IMR-90 (cell line): ENCODE data around the gene GATAD2A. TPM values are rescaled to one million over a fixed set of nuclear protein-coding genes. Genes with fewer than 3 reads are reported as not detected.

Experiments used
- ATAC-seq: fragments of 200-7000 bp; cut with Tn5 transposase; 2 replicates; pipeline ENCODE4 v1.9.1; 2020; ENCODE audit warnings: low read depth, mild to moderate bottlenecking, moderate library complexity
- BruUV-seq: library from RNA; stranded (reverse); fragments of 400-500 nt; replicated peaks from 2 replicates; lab custom pipeline; 2021; lab: Mats Ljungman, UMichigan
- CTCF ChIA-PET: fragments of 300-600 bp; formaldehyde crosslinking; extraction: SDS; loops from one replicate; lab custom pipeline; 2021; ENCODE audit warnings: antibody characterized with exemption; lab: Yijun Ruan, JAX
- POLR2A ChIA-PET: fragments of 300-600 bp; sonication (Branson Sonifier 250); formaldehyde crosslinking; loops from one replicate; lab custom pipeline; 2022; ENCODE audit warnings: antibody characterized with exemption; ENCODE audit not compliant: unreplicated experiment; lab: Charles Lee
- DNase-seq: peaks from one replicate; pipeline ENCODE4 v3.0.0; 2013
- H2AFZ ChIP-seq: replicated peaks from 2 replicates; pipeline ENCODE3; 2013; ENCODE audit warnings: low read length, mild to moderate bottlenecking; ENCODE audit not compliant: poor library complexity
- H2AK5ac ChIP-seq: 2 replicates; pipeline ENCODE4 v1.6.1; 2013; ENCODE audit warnings: low read depth, low read length, inconsistent platforms
- H2AK9ac ChIP-seq: replicated peaks from 2 replicates; pipeline ENCODE3; 2013; ENCODE audit warnings: mild to moderate bottlenecking, low read depth, low read length, moderate library complexity; ENCODE audit not compliant: poor library complexity
- H2BK120ac ChIP-seq: 2 replicates; pipeline ENCODE4 v1.6.1; 2013; ENCODE audit warnings: low read depth, low read length, inconsistent platforms
- H2BK15ac ChIP-seq: 3 replicates; pipeline ENCODE4 v1.6.1; 2013; ENCODE audit warnings: low read depth, low read length, inconsistent platforms
- H2BK20ac ChIP-seq: 2 replicates; pipeline ENCODE4 v1.6.1; 2013; ENCODE audit warnings: low read depth, mild to moderate bottlenecking, inconsistent platforms, low read length, moderate library complexity
- H2BK5ac ChIP-seq: 2 replicates; pipeline ENCODE4 v1.6.1; 2013; ENCODE audit warnings: mild to moderate bottlenecking, low read depth, low read length, inconsistent platforms; ENCODE audit not compliant: poor library complexity, severe bottlenecking
- H3K14ac ChIP-seq: replicated peaks from 2 replicates; pipeline ENCODE4 v1.6.1; 2013; ENCODE audit warnings: low read depth, low read length, inconsistent platforms
- H3K18ac ChIP-seq: 2 replicates; pipeline ENCODE4 v1.6.1; 2013; ENCODE audit warnings: low read depth, low read length, control low read depth
- H3K23ac ChIP-seq: 2 replicates; pipeline ENCODE4 v1.6.1; 2013; ENCODE audit warnings: low read depth, low read length, inconsistent platforms
- H3K27ac ChIP-seq: 2 replicates; pipeline ENCODE4 v1.5.1; 2013; ENCODE audit warnings: mild to moderate bottlenecking, control low read depth, low read length; ENCODE audit not compliant: insufficient read depth
- H3K27me3 ChIP-seq: 2 replicates; pipeline ENCODE4 v1.6.1; 2013; ENCODE audit warnings: low read length; ENCODE audit not compliant: control insufficient read depth, insufficient read depth
- H3K36me3 ChIP-seq: 2 replicates; pipeline ENCODE4 v1.6.1; 2013; ENCODE audit warnings: low read length, mixed read lengths; ENCODE audit not compliant: control insufficient read depth, insufficient read depth
- H3K4ac ChIP-seq: 2 replicates; pipeline ENCODE4 v1.6.1; 2013; ENCODE audit warnings: low read depth, low read length, inconsistent platforms
- H3K4me1 ChIP-seq: 2 replicates; pipeline ENCODE4 v1.6.1; 2013; ENCODE audit warnings: low read length, mixed read lengths; ENCODE audit not compliant: control insufficient read depth, insufficient read depth
- H3K4me2 ChIP-seq: 2 replicates; pipeline ENCODE4 v1.6.1; 2013; ENCODE audit warnings: low read depth, mild to moderate bottlenecking, control low read depth, low read length, moderate library complexity
- H3K4me3 ChIP-seq: 2 replicates; pipeline ENCODE4 v1.5.1; 2013; ENCODE audit warnings: low read depth, mild to moderate bottlenecking, control low read depth, low read length, moderate library complexity; ENCODE audit not compliant: insufficient read depth
- H3K56ac ChIP-seq: 2 replicates; pipeline ENCODE4 v1.6.1; 2013; ENCODE audit warnings: low read length, inconsistent platforms; ENCODE audit not compliant: insufficient read depth; ENCODE audit errors: extremely low read depth
- H3K79me1 ChIP-seq, 2 experiments: 2 replicates each; pipeline ENCODE4 v1.6.1; 2013; ENCODE audit warnings: low read length in 2 of 2, inconsistent platforms in 1 of 2, low read depth in 1 of 2
- H3K9ac ChIP-seq: 2 replicates; pipeline ENCODE4 v1.6.1; 2013; ENCODE audit warnings: low read depth, low read length, control low read depth
- H3K9me1 ChIP-seq: 2 replicates; pipeline ENCODE4 v1.6.1; 2013; ENCODE audit warnings: low read length, inconsistent platforms; ENCODE audit not compliant: insufficient read depth
- H3K9me3 ChIP-seq: 2 replicates; pipeline ENCODE4 v1.6.1; 2013; ENCODE audit warnings: low read length; ENCODE audit not compliant: control insufficient read depth, insufficient read depth
- H4K20me1 ChIP-seq: 2 replicates; pipeline ENCODE4 v1.6.1; 2013; ENCODE audit warnings: low read length, inconsistent platforms; ENCODE audit not compliant: insufficient read depth
- H4K5ac ChIP-seq: 2 replicates; pipeline ENCODE4 v1.6.1; 2013; ENCODE audit warnings: mild to moderate bottlenecking, low read depth, low read length, control low read depth
- H4K8ac ChIP-seq, 2 experiments: 2 replicates each; pipeline ENCODE4 v1.6.1; 2013; ENCODE audit warnings: low read depth in 2 of 2, low read length in 2 of 2, control low read depth in 1 of 2, inconsistent platforms in 1 of 2
- H4K91ac ChIP-seq: 2 replicates; pipeline ENCODE4 v1.6.1; 2013; ENCODE audit warnings: low read depth, low read length, inconsistent platforms; ENCODE audit not compliant: insufficient read depth
- BHLHE40 ChIP-seq: fragments of 150-350 bp; IDR thresholded peaks from 2 replicates; pipeline ENCODE4 v1.6.1; 2016; ENCODE audit warnings: mild to moderate bottlenecking, low read depth, low read length
- CEBPB ChIP-seq: IDR thresholded peaks from 2 replicates; pipeline ENCODE4 v1.6.1; 2012; ENCODE audit warnings: low read depth, low read length, improper control_type of control experiment
- CHD1 ChIP-seq: IDR thresholded peaks from 2 replicates; pipeline ENCODE4 v1.6.1; 2012; ENCODE audit warnings: low read depth, low read length, improper control_type of control experiment
- ELK1 ChIP-seq: fragments of 150-350 bp; IDR thresholded peaks from 2 replicates; pipeline ENCODE4 v1.6.1; 2016; ENCODE audit warnings: low read depth, mild to moderate bottlenecking, low read length, moderate library complexity, borderline replicate concordance
- MAFK ChIP-seq: IDR thresholded peaks from 2 replicates; pipeline ENCODE4 v1.6.1; 2012; ENCODE audit warnings: low read depth, low read length, improper control_type of control experiment
- MAZ ChIP-seq: IDR thresholded peaks from 2 replicates; pipeline ENCODE4 v1.6.1; 2012; ENCODE audit warnings: low read depth, mild to moderate bottlenecking, low read length, improper control_type of control experiment, moderate library complexity, borderline replicate concordance
- MXI1 ChIP-seq: IDR thresholded peaks from 2 replicates; pipeline ENCODE4 v1.6.1; 2012; ENCODE audit warnings: low read depth, mild to moderate bottlenecking, low read length, moderate library complexity, borderline replicate concordance
- POLR2A ChIP-seq: IDR thresholded peaks from 2 replicates; pipeline ENCODE4 v1.6.1; 2012; ENCODE audit warnings: mild to moderate bottlenecking, low read depth, low read length
- RAD21 ChIP-seq: IDR thresholded peaks from 2 replicates; pipeline ENCODE4 v1.6.1; 2012; ENCODE audit warnings: low read length, improper control_type of control experiment
- RCOR1 ChIP-seq: IDR thresholded peaks from 2 replicates; pipeline ENCODE4 v1.6.1; 2012; ENCODE audit warnings: mild to moderate bottlenecking, low read length, improper control_type of control experiment; ENCODE audit not compliant: insufficient replicate concordance
- RFX5 ChIP-seq: IDR thresholded peaks from 2 replicates; pipeline ENCODE4 v1.8.0; 2012; ENCODE audit warnings: low read depth, mild to moderate bottlenecking, low read length, moderate library complexity
- SMC3 ChIP-seq: fragments of 150-350 bp; IDR thresholded peaks from 2 replicates; pipeline ENCODE4 v1.6.1; 2016; ENCODE audit warnings: low read depth, mild to moderate bottlenecking, antibody characterized with exemption, low read length, moderate library complexity
- USF2 ChIP-seq: fragments of 150-350 bp; IDR thresholded peaks from 2 replicates; pipeline ENCODE4 v1.6.1; 2017; ENCODE audit warnings: mild to moderate bottlenecking, antibody characterized with exemption, low read length, low read depth
- WGBS, 2 experiments: methylation state at CpG; one replicate each; pipeline versions ENCODE4 v1.1.5 to v1.1.7; 2013; ENCODE audit warnings: missing lambda C conversion rate in 2 of 2; ENCODE audit not compliant: insufficient read length in 1 of 2; ENCODE audit errors: extremely low coverage in 2 of 2; 5-methylcytosine and 5-hydroxymethylcytosine counted together
- dilution Hi-C: fragments of 300-500 bp; cut with HindIII; formaldehyde crosslinking; loops from one replicate; pipeline ENCODE4 v1.14.3; 2018; ENCODE audit warnings: low sequenced_read_pairs; ENCODE audit not compliant: unreplicated experiment
- in situ Hi-C: fragments of 300-500 bp; cut with MboI; formaldehyde crosslinking; loops from 3 replicates; pipeline ENCODE4 v1.14.3; 2019; ENCODE audit warnings: low sequenced_read_pairs, inconsistent platforms, mixed read lengths
- intact Hi-C: fragments of 100-400 bp; cut with micrococcal nuclease; formaldehyde crosslinking; loops from 2 replicates; pipeline ENCODE4 v1.10.0; 2022
- polyA plus RNA-seq, 3 experiments: library from polyadenylated mRNA; depleted of rRNA; stranded (reverse); fragments of >200 nt; gene quantifications; 2 replicates each; pipeline ENCODE4 v1.2.3, GENCODE V29; 2012; ENCODE audit warnings: low replicate concordance in 1 of 3
- total RNA-seq: library from RNA; depleted of rRNA; stranded (reverse); fragments of >200 nt; gene quantifications from 2 replicates; pipeline ENCODE4 v1.2.3, GENCODE V29; 2012
- TF ChIP-seq, protein P1 (sequence below): conservative IDR thresholded peaks from 2 replicates; pipeline ENCODE4 v1.5.1; 2012; ENCODE audit warnings: mild to moderate bottlenecking, low read depth, low read length, improper control_type of control experiment

GATAD2A gene
- total and polyA plus RNA-seq, 2 of the 4 experiments (the other 2 are of a cell fraction), result 23.5 to 33.2 TPM

DNA sequence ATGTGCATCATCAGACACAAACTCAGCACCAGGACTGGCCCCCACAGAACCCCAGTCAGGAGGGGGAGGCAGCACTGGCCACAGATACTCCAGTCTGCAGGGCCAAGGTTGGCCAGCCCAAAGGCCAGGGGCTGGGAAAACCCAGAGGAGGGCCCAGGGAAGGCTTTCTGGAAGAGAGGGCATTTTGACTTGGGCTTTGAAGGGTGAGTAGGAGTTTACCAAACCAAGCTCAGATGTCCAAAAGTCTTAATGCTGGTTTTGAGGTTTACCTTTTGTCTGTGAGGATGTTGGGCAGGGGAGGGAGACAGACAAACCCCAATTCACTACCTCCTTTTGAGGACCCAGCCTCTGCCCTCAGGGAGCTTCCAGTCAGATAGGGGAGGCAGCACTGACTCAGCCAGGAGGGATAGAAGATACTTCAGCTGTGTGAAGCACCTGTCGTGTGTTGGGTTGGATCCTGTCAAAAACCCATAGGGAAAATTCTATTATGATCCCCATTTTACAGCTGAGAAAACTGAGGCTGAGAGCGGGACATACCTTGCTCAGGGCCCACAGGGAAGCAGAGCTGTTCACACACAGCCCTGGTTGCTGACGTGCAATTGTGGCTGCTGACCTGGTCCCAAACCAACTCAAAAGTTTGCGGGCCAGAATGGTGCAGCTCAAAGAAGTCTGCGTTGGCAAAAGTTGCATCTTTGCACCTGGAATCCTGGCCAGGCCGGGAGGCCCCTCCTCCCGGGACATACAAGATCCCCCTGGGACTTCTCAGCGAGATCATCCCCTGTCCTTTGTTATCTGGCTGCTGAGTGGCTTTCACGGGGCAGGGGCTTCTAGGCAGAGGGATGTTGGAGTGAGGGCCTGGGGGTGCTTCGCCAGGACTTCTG lies 145.7 kb downstream of the GATAD2A start:
- Histone ChIP-seq H3K14ac (no peak overlapping the region), H3K27ac (no peak overlapping the region), H3K56ac (no peak overlapping the region), H3K23ac (no peak overlapping the region), H3K4me3 (no peak overlapping the region), H3K4me1 (no peaks in the 10 kb centered on the region), H2AFZ (peak overlapping the region; percentile 4), H2AK5ac (no peak overlapping the region), H3K36me3 (no peaks in the 10 kb centered on the region), H4K91ac (no peak overlapping the region), H3K4ac (no peak overlapping the region), H3K4me2 (no peak overlapping the region), H3K9ac (no peak overlapping the region), H2BK120ac (no peak overlapping the region), H3K27me3 (peaks cover 12% of the 10 kb centered on the region; the same call in 1 of the 2 replicates), H3K18ac (no peak overlapping the region), H4K5ac (no peak overlapping the region), H2AK9ac (peak overlapping the region; percentile 63), H2BK5ac (no peak overlapping the region), H2BK20ac (no peak overlapping the region), H3K9me1 (no peaks in the 10 kb centered on the region), H3K79me1 (no peaks in the 10 kb centered on the region), H4K20me1 (no peaks in the 10 kb centered on the region; the same call in 1 of the 2 replicates), H3K9me3 (no peaks in the 10 kb centered on the region), H4K8ac (no peak overlapping the region), H2BK15ac (no peak overlapping the region)
- intact Hi-C loops, result loop anchor here (5.0 kb wide), 1 partner anchor 91 kb away; the partner anchor contains the start of gene GMIP
- no peak for DNase-seq
- WGBS, 2 experiments, result 96% methylated on average over 8 of the region's 10 CpGs; no CpG with 5 or more reads in 1 of the 2 experiments
- ChIA-PET CTCF (interaction anchor here (0.6 to 2.2 kb wide), 3 partner anchors 19 to 113 kb away, joined by 3 to 6 read pairs (median 4); no protein-coding TSS in a partner anchor), POLR2A (no interaction called here)
- TF ChIP-seq SMC3 (no peak), RCOR1 (no peak), ELK1 (no peak), RAD21 (no peak), MAFK (no peak), MXI1 (no peak), USF2 (no peak), BHLHE40 (no peak), MAZ (no peak), POLR2A (no peak), RFX5 (no peak), CHD1 (no peak), CEBPB (no peak)
- TF ChIP-seq, protein P1, sequence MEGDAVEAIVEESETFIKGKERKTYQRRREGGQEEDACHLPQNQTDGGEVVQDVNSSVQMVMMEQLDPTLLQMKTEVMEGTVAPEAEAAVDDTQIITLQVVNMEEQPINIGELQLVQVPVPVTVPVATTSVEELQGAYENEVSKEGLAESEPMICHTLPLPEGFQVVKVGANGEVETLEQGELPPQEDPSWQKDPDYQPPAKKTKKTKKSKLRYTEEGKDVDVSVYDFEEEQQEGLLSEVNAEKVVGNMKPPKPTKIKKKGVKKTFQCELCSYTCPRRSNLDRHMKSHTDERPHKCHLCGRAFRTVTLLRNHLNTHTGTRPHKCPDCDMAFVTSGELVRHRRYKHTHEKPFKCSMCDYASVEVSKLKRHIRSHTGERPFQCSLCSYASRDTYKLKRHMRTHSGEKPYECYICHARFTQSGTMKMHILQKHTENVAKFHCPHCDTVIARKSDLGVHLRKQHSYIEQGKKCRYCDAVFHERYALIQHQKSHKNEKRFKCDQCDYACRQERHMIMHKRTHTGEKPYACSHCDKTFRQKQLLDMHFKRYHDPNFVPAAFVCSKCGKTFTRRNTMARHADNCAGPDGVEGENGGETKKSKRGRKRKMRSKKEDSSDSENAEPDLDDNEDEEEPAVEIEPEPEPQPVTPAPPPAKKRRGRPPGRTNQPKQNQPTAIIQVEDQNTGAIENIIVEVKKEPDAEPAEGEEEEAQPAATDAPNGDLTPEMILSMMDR, result no peak
- BruUV-seq, result no TSS peak
- in situ Hi-C loops, result no loop called here
- dilution Hi-C loops, result no loop called here
- no peak for ATAC-seq
